GM12872 (cell line): ENCODE measurements around the gene VPS11.

Experiments used
- TF ChIP-seq, protein P1 (sequence below): IDR thresholded peaks from 3 replicates; pipeline ENCODE4 v1.5.1; 2011; ENCODE audit warnings: low read depth, mild to moderate bottlenecking, low read length, moderate library complexity; ENCODE audit not compliant: insufficient read depth

Gene VPS11

DNA sequence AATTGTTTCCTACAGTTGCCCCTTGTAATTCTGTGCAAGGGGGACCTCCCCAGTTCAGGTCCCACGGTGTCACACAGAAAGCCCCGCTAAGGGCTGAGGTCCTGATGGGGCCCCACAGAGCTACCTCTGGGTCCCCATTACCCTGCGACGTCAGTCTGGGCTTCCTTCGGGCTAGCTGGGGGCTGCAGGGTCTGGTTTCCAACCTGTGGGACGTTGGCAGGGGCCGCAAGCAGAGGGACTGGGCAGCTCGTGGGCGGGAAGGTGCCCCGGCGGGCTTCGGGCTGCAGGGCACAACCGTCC, 37.6 kb upstream of the VPS11 start:
- TF ChIP-seq, protein P1, sequence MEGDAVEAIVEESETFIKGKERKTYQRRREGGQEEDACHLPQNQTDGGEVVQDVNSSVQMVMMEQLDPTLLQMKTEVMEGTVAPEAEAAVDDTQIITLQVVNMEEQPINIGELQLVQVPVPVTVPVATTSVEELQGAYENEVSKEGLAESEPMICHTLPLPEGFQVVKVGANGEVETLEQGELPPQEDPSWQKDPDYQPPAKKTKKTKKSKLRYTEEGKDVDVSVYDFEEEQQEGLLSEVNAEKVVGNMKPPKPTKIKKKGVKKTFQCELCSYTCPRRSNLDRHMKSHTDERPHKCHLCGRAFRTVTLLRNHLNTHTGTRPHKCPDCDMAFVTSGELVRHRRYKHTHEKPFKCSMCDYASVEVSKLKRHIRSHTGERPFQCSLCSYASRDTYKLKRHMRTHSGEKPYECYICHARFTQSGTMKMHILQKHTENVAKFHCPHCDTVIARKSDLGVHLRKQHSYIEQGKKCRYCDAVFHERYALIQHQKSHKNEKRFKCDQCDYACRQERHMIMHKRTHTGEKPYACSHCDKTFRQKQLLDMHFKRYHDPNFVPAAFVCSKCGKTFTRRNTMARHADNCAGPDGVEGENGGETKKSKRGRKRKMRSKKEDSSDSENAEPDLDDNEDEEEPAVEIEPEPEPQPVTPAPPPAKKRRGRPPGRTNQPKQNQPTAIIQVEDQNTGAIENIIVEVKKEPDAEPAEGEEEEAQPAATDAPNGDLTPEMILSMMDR, result no peak

DNA sequence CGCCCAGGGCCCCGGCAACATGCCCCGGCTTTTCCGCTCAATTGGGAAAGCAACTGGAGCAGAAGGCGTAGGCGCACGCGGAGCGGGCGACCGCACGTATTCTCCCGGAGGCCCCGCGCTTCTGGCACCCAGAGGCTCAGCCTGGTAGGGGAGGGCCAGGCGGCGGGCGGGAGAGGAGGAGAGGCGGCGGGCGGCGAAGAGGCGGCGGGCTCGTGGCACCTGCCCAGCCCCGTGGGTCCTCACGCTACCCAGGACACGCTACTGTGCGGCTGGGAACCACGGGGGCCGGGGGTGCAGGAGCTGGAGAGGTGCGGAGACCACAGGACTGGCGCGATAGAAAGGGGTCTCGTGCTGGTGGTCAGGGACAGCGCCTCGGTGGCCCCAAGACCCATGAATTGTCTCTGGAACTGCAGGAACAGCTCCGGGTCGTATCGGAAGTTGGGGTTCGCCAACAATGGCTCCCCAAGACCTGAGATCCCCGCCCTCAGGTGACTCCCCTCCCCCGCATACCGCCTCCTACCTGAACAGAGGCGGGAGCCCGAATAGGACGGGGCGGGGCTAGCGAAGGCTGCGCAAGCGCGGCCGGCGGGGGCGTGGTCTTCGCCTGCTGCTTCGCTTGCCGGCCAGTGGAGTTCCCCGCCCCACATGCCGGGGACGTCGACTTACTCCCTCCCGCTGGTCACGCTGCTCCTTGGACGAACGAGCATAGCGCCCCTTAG, 37.1 kb upstream of the VPS11 start, which contains the start of gene SLC37A4:
Gene SLC37A4, minus strand, starts transcription at position 549 of the 719 bp plus-strand sequence.
- TF ChIP-seq, protein P1, result no peak; the same call in 2 of the 3 replicates

DNA sequence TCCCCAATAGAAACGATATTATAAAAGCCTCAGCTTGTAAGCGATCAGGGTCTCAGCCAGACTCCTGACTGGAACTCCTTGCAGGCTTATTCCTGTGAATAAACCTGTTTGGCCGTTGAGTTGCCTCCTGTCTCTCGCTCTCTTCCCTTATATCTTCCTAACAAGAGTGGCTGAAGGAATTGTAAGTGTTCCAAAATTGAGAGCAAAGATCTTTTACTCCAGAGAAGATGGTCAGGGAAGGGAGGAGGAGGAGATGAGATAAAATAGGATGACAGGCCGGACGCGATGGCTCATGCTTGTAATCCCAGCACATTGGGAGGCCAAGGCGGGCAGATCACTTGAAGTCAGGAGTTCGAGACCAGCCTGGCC, 35.7 kb upstream of the VPS11 start:
- TF ChIP-seq, protein P1, result no peak

DNA sequence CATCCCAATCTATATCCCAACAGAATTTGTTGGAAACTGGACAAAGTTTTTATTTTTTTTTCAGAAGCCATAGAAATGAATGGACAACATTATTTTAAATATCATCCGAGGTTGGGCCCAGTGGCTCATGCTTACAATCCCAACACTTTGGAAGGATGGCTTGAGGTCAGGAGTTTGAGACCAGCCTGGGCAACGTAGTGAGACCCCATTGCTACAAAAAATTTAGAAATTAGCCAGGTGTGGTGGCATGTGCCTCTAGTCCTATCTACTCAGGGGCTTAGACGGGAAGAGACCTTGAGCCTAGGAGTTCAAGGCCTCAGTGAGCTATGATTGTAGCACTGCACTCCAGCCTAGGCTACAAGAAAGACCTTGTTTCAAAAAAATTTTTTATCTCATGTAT, 32.8 kb upstream of the VPS11 start:
- TF ChIP-seq, protein P1, result no peak

DNA sequence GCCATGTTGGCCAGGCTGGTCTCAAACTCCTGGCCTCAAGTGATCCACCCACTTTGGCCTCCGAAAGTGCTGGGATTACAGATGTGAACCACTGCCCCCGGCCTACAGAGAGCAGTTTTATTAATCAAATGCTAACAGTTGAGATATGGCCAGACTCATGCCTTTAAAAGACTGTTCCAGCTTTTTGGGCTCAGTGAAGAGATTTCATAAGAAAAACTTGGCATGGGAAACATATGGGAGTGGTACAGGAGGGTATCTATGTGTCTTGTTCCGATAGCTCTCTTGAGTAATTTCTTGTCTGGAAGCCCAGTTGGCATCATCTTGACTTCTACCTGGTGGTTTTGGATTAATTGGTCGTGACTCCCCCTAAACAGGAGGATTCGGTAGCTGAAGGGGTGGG, 28.7 kb upstream of the VPS11 start:
- TF ChIP-seq, protein P1, result no peak

DNA sequence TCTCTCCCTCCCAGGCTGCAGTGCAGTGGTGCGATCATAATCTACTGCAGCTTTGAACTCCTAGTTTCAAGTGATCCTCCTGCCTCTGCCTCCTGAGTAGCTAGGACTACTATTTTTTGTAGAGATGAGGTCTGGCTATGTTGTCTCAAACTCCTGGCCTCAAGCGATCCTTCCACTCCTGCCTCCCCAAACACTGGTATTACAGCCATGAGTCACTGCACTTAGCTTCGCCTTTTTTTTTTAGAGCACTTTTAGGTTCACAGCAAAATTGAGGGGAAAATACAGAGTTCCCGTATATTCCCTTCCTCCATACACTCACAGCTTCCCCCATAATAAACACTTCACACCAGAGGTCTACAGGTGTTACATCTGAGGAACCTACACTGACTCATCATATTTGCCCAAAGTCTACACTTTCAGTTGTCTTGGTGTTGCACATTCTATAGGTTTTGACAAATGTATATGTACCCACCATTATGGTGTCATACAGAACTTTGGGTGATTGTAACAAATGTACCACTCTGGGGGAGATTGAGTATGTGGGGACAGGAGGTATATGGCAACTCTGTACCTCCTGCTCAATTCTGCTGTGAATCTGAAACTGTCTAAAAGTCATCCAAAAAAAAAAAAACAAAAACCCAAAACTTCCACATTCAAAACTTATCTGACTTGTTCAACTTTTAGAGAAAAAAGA, 25.6 kb upstream of the VPS11 start:
- TF ChIP-seq, protein P1, result no peak

DNA sequence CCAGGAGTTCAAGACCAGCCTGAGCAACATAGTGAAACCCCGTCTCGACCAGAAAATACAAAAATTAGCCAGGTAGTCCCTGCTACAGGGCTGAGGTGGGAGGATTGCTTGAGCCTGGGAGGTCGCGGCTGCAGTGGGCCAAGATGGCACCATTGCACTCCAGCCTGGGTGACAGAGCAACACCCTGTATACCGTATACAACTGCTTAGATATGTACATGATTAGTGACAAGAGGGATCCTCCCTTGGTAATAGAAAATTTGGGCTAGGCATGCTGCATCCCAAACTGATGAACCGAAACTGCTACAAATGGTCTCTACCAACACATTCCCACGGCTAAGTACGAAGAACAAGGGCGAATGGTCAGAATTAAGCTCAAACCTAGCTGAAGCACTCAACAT, 24.7 kb upstream of the VPS11 start:
- TF ChIP-seq, protein P1, result no peak
